WERI-Rb-1 (cell line): Measurements from ENCODE around the gene MEP1A.
"Not testable (repeated sequence)": the region's sequence is repeated elsewhere in the genome, so short reads cannot be mapped to it uniquely, and the experiment has no call there.

Experiments used
- DNase-seq: peaks from one replicate; pipeline ENCODE4 v3.0.0-alpha.2; 2020
- H3K27ac ChIP-seq: fragments of 250-450 bp; sonication (Bioruptor Pico); 2 replicates; pipeline ENCODE4 v1.5.1; 2020; ENCODE audit warnings: mild to moderate bottlenecking, moderate library complexity
- H3K27me3 ChIP-seq: fragments of 250-450 bp; sonication (Bioruptor Pico); 2 replicates; pipeline ENCODE4 v1.5.1; 2021; ENCODE audit warnings: mild to moderate bottlenecking, low read depth, moderate library complexity; ENCODE audit not compliant: insufficient read depth, severe bottlenecking
- H3K36me3 ChIP-seq: fragments of 250-450 bp; sonication (Bioruptor Pico); 2 replicates; pipeline ENCODE4 v1.5.1; 2020; ENCODE audit warnings: mild to moderate bottlenecking, moderate library complexity
- H3K4me3 ChIP-seq: 2 replicates; pipeline ENCODE4 v1.5.1; 2011; ENCODE audit warnings: low read depth, mild to moderate bottlenecking, control low read depth, low read length
- H3K9me3 ChIP-seq: fragments of 250-450 bp; sonication (Bioruptor Pico); 2 replicates; pipeline ENCODE4 v1.5.1; 2021; ENCODE audit warnings: mild to moderate bottlenecking, moderate library complexity; ENCODE audit not compliant: severe bottlenecking
- CTCF ChIP-seq: IDR thresholded peaks from 2 replicates; pipeline ENCODE4 v1.5.1; 2011; ENCODE audit warnings: low read depth, mild to moderate bottlenecking, control low read depth, inconsistent platforms, low read length

MEP1A gene

GRCh38 chr6:46793138-46793537, at the start of gene MEP1A:
MEP1A (plus strand) TSS chr6:46793389; CDS start chr6:46793399, 10 bp downstream.
- Histone ChIP-seq H3K9me3 (no peaks in the 10 kb centered on the region), H3K36me3 (no peaks in the 10 kb centered on the region), H3K4me3 (no peak within 1 kb of the TSS), H3K27ac (no peak within 1 kb of the TSS), H3K27me3 (no peaks in the 10 kb centered on the region)
- no peak for DNase-seq
- TF ChIP-seq CTCF: no peak

GRCh38 chr6:46743425-46744158, 49.6 kb upstream of the MEP1A start:
- no peaks in the 10 kb centered on the region for H3K36me3 ChIP-seq
- no peak overlapping the region for H3K4me3 ChIP-seq
- H3K27me3 ChIP-seq: no peaks in the 10 kb centered on the region
- H3K9me3 ChIP-seq: no peaks in the 10 kb centered on the region
- no peak for DNase-seq
- no peak for TF ChIP-seq CTCF
- H3K27ac ChIP-seq: no peak overlapping the region

- H3K4me3 ChIP-seq, H3K9me3 ChIP-seq, H3K36me3 ChIP-seq, DNase-seq, H3K27me3 ChIP-seq, H3K27ac ChIP-seq: not testable (repeated sequence)
These were observed 48.9 kb upstream of the MEP1A start for GRCh38 chr6:46744159-46744725.

GRCh38 chr6:46745973-46746372, 47.2 kb upstream of the MEP1A start:
- Histone ChIP-seq H3K9me3 (no peaks in the 10 kb centered on the region), H3K4me3 (no peak overlapping the region), H3K27me3 (no peaks in the 10 kb centered on the region), H3K27ac (no peak overlapping the region), H3K36me3 (no peaks in the 10 kb centered on the region)
- DNase-seq: no peak
- no peak for TF ChIP-seq CTCF

- no peak for DNase-seq
- H3K36me3 ChIP-seq: no peaks in the 10 kb centered on the region
- no peak within 1 kb of the TSS for H3K27ac ChIP-seq
- no peak within 1 kb of the TSS for H3K4me3 ChIP-seq
- no peak for TF ChIP-seq CTCF
- H3K9me3 ChIP-seq: no peaks in the 10 kb centered on the region
- H3K27me3 ChIP-seq: no peaks in the 10 kb centered on the region
These were observed 46.5 kb upstream of the MEP1A start, which contains the start of gene ANKRD66 for GRCh38 chr6:46746696-46747095. ANKRD66 (plus strand) TSS chr6:46746933; CDS start chr6:46751949, 5,016 bp downstream.

GRCh38 chr6:46748940-46749503, 44.2 kb upstream of the MEP1A start:
- no peak overlapping the region for H3K27ac ChIP-seq
- H3K4me3 ChIP-seq: no peak overlapping the region
- TF ChIP-seq CTCF: no peak
- no peak for DNase-seq
- H3K9me3 ChIP-seq: no peaks in the 10 kb centered on the region
- H3K36me3 ChIP-seq: no peaks in the 10 kb centered on the region
- H3K27me3 ChIP-seq: no peaks in the 10 kb centered on the region
